GM12891 (cell line): ENCODE results near the gene MYO9B.

Experiments
- PAX5 ChIP-seq: IDR thresholded peaks from 2 replicates; pipeline ENCODE4 v1.6.1; 2011; ENCODE audit warnings: low read length, moderate library complexity, mild to moderate bottlenecking; ENCODE audit not compliant: insufficient read depth, severe bottlenecking
- POLR2A ChIP-seq: IDR thresholded peaks from 2 replicates; pipeline ENCODE4 v1.6.1; 2011; ENCODE audit warnings: low read depth, low read length, control low read depth
- POLR2AphosphoS5 ChIP-seq: IDR thresholded peaks from 2 replicates; pipeline ENCODE4 v1.6.1; 2011; ENCODE audit warnings: low read depth, low read length, control low read depth
- POU2F2 ChIP-seq: IDR thresholded peaks from 2 replicates; pipeline ENCODE4 v1.6.1; 2011; ENCODE audit warnings: low read depth, mild to moderate bottlenecking, control low read depth, low read length, moderate library complexity
- SPI1 ChIP-seq: IDR thresholded peaks from 2 replicates; pipeline ENCODE4 v1.6.1; 2011; ENCODE audit warnings: low read depth, low read length, control low read depth
- TAF1 ChIP-seq: IDR thresholded peaks from 2 replicates; pipeline ENCODE4 v1.6.1; 2011; ENCODE audit warnings: low read depth, low read length, control low read depth

DNA sequence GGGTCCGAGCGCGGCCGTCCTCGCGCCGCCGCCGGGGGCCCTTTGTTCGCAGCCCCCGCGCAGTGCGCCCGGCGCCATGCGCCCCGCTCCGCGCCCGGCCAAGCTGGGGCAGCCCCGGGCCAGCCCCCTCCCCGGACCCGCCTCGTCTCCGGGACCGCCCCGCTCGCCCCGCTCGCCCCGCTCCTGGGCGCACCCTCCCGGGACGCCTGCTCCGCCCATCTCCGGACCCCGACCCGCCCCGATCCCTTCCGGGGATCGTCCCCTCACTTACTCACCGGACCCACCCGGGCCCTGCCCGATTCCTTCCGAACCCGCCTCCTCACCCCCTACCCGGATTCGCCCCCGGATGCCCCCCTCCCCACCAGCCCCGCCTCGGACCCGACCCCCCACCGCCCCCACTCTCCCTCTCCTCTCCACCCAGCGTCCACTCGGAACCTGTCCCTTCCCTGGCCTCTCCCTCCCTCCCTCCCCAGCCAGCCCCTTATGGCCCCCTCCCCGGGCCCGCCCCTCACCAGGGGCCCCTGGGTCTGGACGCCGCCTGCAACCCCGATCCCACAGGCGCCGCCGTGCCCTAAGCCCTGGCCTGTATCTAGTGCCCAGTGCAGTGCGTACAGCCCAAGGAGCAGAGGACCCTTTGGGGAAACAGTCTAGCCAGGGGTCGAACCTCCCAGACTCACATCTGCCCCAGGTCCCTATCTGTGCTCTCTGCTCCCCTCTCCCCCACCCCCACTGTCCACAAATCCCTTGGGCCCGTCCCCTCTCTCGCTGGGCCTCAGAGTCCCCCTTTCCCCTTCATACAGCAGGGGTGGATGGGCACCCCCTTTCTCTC is 48.7 kb upstream of the MYO9B start, which contains the start of gene CPAMD8:
- no peak for TF ChIP-seq TAF1
- no peak for TF ChIP-seq POLR2A
- no peak for TF ChIP-seq POLR2AphosphoS5
- TF ChIP-seq POU2F2: no peak
- no peak for TF ChIP-seq SPI1
- no peak for TF ChIP-seq PAX5
